Measurements from ENCODE around the gene TMEM237. TPM values are rescaled to one million over a fixed set of nuclear protein-coding genes. Genes with fewer than 3 reads are reported as not detected.
A peak's percentile ranks its signal among the peaks of the same experiment; 100 is the strongest.

The TMEM237 gene
- total RNA-seq, 1 donor from 2014 or later = 43.2 TPM

GRCh38 chr2:201664334-201664733 lies 21.0 kb upstream of the TMEM237 start:
- Mint-ChIP-seq H3K4me3 (no peak overlapping the region), H3K9me3 (no peaks in the 10 kb centered on the region), H3K4me1 (ENCODE audit: unreplicated experiment) (no peaks in the 10 kb centered on the region), H3K27me3 (no peaks in the 10 kb centered on the region), H3K27ac (no peak overlapping the region), H3K36me3 (no peaks in the 10 kb centered on the region)
- DNase-seq (ENCODE audit: extremely low spot score, unreplicated experiment) = no peak
- TF ChIP-seq CTCF (conservative IDR thresholded peaks at IDR 0.05) = no peak

GRCh38 chr2:201661366-201661765 lies 18.1 kb upstream of the TMEM237 start:
- H3K36me3 Mint-ChIP-seq = no peaks in the 10 kb centered on the region
- no peaks in the 10 kb centered on the region for H3K9me3 Mint-ChIP-seq
- no peaks in the 10 kb centered on the region for H3K4me1 Mint-ChIP-seq (ENCODE audit: unreplicated experiment)
- no peak for DNase-seq (ENCODE audit: extremely low spot score, unreplicated experiment)
- TF ChIP-seq CTCF (conservative IDR thresholded peaks at IDR 0.05) = no peak
- H3K27ac Mint-ChIP-seq = no peak overlapping the region
- peaks cover 3% of the 10 kb centered on the region for H3K27me3 Mint-ChIP-seq
- H3K4me3 Mint-ChIP-seq = no peak overlapping the region

GRCh38 chr2:201660293-201660895 lies 17.1 kb upstream of the TMEM237 start:
- Mint-ChIP-seq H3K9me3 (no peaks in the 10 kb centered on the region), H3K36me3 (no peaks in the 10 kb centered on the region), H3K27me3 (peaks cover 3% of the 10 kb centered on the region), H3K4me1 (ENCODE audit: unreplicated experiment) (no peaks in the 10 kb centered on the region), H3K27ac (peak overlapping the region; percentile 44), H3K4me3 (no peak overlapping the region)
- no peak for TF ChIP-seq CTCF (conservative IDR thresholded peaks at IDR 0.05)
- no peak for DNase-seq (ENCODE audit: extremely low spot score, unreplicated experiment)

- no peaks in the 10 kb centered on the region for H3K36me3 Mint-ChIP-seq
- no peak overlapping the region for H3K27ac Mint-ChIP-seq
Measured at GRCh38 chr2:201656740-201657139, 13.4 kb upstream of the TMEM237 start.

GRCh38 chr2:201656102-201656501 lies 12.8 kb upstream of the TMEM237 start:
- H3K9me3 Mint-ChIP-seq = no peaks in the 10 kb centered on the region
- no peak for TF ChIP-seq CTCF (conservative IDR thresholded peaks at IDR 0.05)
- H3K36me3 Mint-ChIP-seq = no peaks in the 10 kb centered on the region
- no peak overlapping the region for H3K27ac Mint-ChIP-seq
- DNase-seq (ENCODE audit: extremely low spot score, unreplicated experiment) = no peak
- H3K4me1 Mint-ChIP-seq (ENCODE audit: unreplicated experiment) = peaks cover 7% of the 10 kb centered on the region
- no peak overlapping the region for H3K4me3 Mint-ChIP-seq
- peaks cover 3% of the 10 kb centered on the region for H3K27me3 Mint-ChIP-seq

More at GRCh38 chr2:201656740-201657139, 13.4 kb upstream of the TMEM237 start:
- no peak for DNase-seq (ENCODE audit: extremely low spot score, unreplicated experiment)
- Mint-ChIP-seq H3K27me3 (peaks cover 3% of the 10 kb centered on the region), H3K9me3 (no peaks in the 10 kb centered on the region), H3K4me3 (no peak overlapping the region), H3K4me1 (ENCODE audit: unreplicated experiment) (peaks cover 7% of the 10 kb centered on the region)
- no peak for TF ChIP-seq CTCF (conservative IDR thresholded peaks at IDR 0.05)

All from type B pancreatic cell (in vitro differentiated cells).